SK-N-SH (cell line): ENCODE results near the gene HDAC11. TPM values are rescaled to one million over a fixed set of nuclear protein-coding genes. Genes with fewer than 3 reads are reported as not detected.

Source experiments
- CTCF ChIA-PET: fragments of 300-600, 350-600 bp; formaldehyde crosslinking; extraction: SDS; loops from one replicate; lab custom pipeline; 2021; lab: Yijun Ruan, JAX
- POLR2A ChIA-PET: fragments of 350-600 bp; sonication (Branson Sonifier 250); formaldehyde crosslinking; extraction: SDS; loops from one replicate; lab custom pipeline; 2020; ENCODE audit warnings: antibody characterized with exemption, inconsistent platforms; lab: Yijun Ruan, JAX
- DNase-seq: peaks from one replicate; pipeline ENCODE4 v3.0.0; 2012
- H2AFZ ChIP-seq: fragments of 200-600 bp; sonication (generic); 2 replicates; pipeline ENCODE4 v1.8.1; 2016; ENCODE audit warnings: antibody characterized with exemption, mild to moderate bottlenecking, low read depth
- H3F3A ChIP-seq: fragments of 200-600 bp; sonication (generic); replicated peaks from 2 replicates; pipeline ENCODE3; 2016; ENCODE audit warnings: antibody characterized with exemption, mild to moderate bottlenecking; ENCODE audit not compliant: insufficient read depth
- H3K27ac ChIP-seq, 2 experiments: fragments of 200-500 bp in 1 of 2; fragments of 200-600 bp in 1 of 2; sonication (Bioruptor generic) in 1 of 2; sonication (generic), shearing (Covaris generic) in 1 of 2; 2 replicates each; pipeline versions ENCODE4 v1.5.1 to v1.6.1; 2014 to 2016; ENCODE audit warnings: low read depth in 2 of 2, inconsistent platforms in 1 of 2, low read length in 1 of 2, mild to moderate bottlenecking in 1 of 2, mixed read lengths in 1 of 2
- H3K27me3 ChIP-seq: fragments of 200-600 bp; sonication (generic), shearing (Covaris generic); 2 replicates; pipeline ENCODE4 v1.6.1; 2016; ENCODE audit warnings: mixed run types; ENCODE audit not compliant: insufficient read depth
- H3K36me3 ChIP-seq, 2 experiments: fragments of 200-500 bp in 1 of 2; fragments of 200-600 bp in 1 of 2; sonication (Bioruptor generic) in 1 of 2; sonication (generic) in 1 of 2; replicated peaks in 1 of 2; 2 replicates each; pipeline versions ENCODE3 to v1.5.1; 2014 to 2016; ENCODE audit warnings: low read length in 1 of 2, mild to moderate bottlenecking in 1 of 2; ENCODE audit not compliant: insufficient read depth in 2 of 2, control insufficient read depth in 1 of 2
- H3K4me1 ChIP-seq, 2 experiments: fragments of 200-500 bp in 1 of 2; fragments of 200-600 bp in 1 of 2; sonication (Bioruptor generic) in 1 of 2; sonication (generic), shearing (Covaris generic) in 1 of 2; 2 replicates each; pipeline versions ENCODE4 v1.5.1 to v1.6.1; 2014 to 2016; ENCODE audit warnings: low read depth in 1 of 2, low read length in 1 of 2, mixed run types in 1 of 2; ENCODE audit not compliant: insufficient read depth in 2 of 2, control insufficient read depth in 1 of 2
- H3K4me2 ChIP-seq: fragments of 200-600 bp; sonication (generic), shearing (Covaris generic); 2 replicates; pipeline ENCODE4 v1.6.1; 2017; ENCODE audit warnings: mixed run types
- H3K4me3 ChIP-seq, 2 experiments: fragments of 200-500 bp in 1 of 2; fragments of 200-600 bp in 1 of 2; sonication (Bioruptor generic) in 1 of 2; sonication (generic), shearing (Covaris generic) in 1 of 2; 2 replicates each; pipeline versions ENCODE4 v1.5.1 to v1.8.1; 2014 to 2016; ENCODE audit warnings: low read depth in 2 of 2, inconsistent platforms in 1 of 2, low read length in 1 of 2, mild to moderate bottlenecking in 1 of 2, mixed read lengths in 1 of 2, moderate library complexity in 1 of 2
- H3K79me2 ChIP-seq: fragments of 200-600 bp; sonication (generic); 2 replicates; pipeline ENCODE4 v1.8.1; 2017; ENCODE audit warnings: mild to moderate bottlenecking; ENCODE audit not compliant: insufficient read depth
- H3K9ac ChIP-seq: fragments of 200-600 bp; sonication (generic); 2 replicates; pipeline ENCODE4 v1.6.1; 2017; ENCODE audit warnings: mixed run types
- H3K9me2 ChIP-seq: fragments of 200-600 bp; sonication (generic); 2 replicates; pipeline ENCODE4 v1.6.1; 2017; ENCODE audit warnings: mixed run types
- H3K9me3 ChIP-seq: fragments of 200-600 bp; sonication (generic); 2 replicates; pipeline ENCODE4 v1.6.1; 2017; ENCODE audit warnings: mixed run types, mild to moderate bottlenecking, moderate library complexity
- H4K20me1 ChIP-seq: fragments of 200-600 bp; sonication (generic); 2 replicates; pipeline ENCODE4 v1.6.1; 2017; ENCODE audit warnings: mild to moderate bottlenecking, mixed run types; ENCODE audit not compliant: insufficient read depth
- CHD2 ChIP-seq: fragments of 150-350 bp; IDR thresholded peaks from 2 replicates; pipeline ENCODE4 v1.6.1; 2018; ENCODE audit warnings: low read length; ENCODE audit not compliant: partially characterized antibody
- ELF1 ChIP-seq: IDR thresholded peaks from 2 replicates; pipeline ENCODE4 v1.4.0; 2012
- EZH2phosphoT487 ChIP-seq: fragments of 200-600 bp; sonication (generic); IDR thresholded peaks from 2 replicates; pipeline ENCODE4 v1.6.1; 2017; ENCODE audit warnings: low read depth, mixed run types, mild to moderate bottlenecking, antibody characterized with exemption, moderate library complexity, borderline replicate concordance
- FOSL2 ChIP-seq: IDR thresholded peaks from 2 replicates; pipeline ENCODE4 v1.4.0; 2012; ENCODE audit warnings: low read depth, mild to moderate bottlenecking, moderate library complexity, borderline replicate concordance
- FOXJ3 ChIP-seq: sonication (generic); formaldehyde crosslinking; IDR thresholded peaks from 2 replicates; pipeline ENCODE4 v1.5.1; 2020; ENCODE audit warnings: mild to moderate bottlenecking, missing genetic modification reagents
- FOXM1 ChIP-seq: IDR thresholded peaks from 2 replicates; pipeline ENCODE4 v1.4.0; 2012; ENCODE audit warnings: low read depth, mild to moderate bottlenecking
- GABPA ChIP-seq: IDR thresholded peaks from 2 replicates; pipeline ENCODE4 v1.4.0; 2012; ENCODE audit warnings: low read depth, mild to moderate bottlenecking
- NFIC ChIP-seq: IDR thresholded peaks from 2 replicates; pipeline ENCODE4 v1.4.0; 2012; ENCODE audit warnings: borderline replicate concordance
- NRF1 ChIP-seq: IDR thresholded peaks from 2 replicates; pipeline ENCODE4 v1.6.1; 2012; ENCODE audit warnings: low read depth, mild to moderate bottlenecking, low read length
- RAD21 ChIP-seq: IDR thresholded peaks from 2 replicates; pipeline ENCODE4 v1.6.1; 2012; ENCODE audit warnings: mild to moderate bottlenecking, low read length
- RCOR1 ChIP-seq: fragments of 150-350 bp; IDR thresholded peaks from 2 replicates; pipeline ENCODE4 v1.6.1; 2017; ENCODE audit warnings: antibody characterized with exemption, low read length
- REST ChIP-seq: IDR thresholded peaks from 2 replicates; pipeline ENCODE4 v1.6.1; 2012; ENCODE audit warnings: mild to moderate bottlenecking, low read depth, low read length, moderate library complexity
- RFX5 ChIP-seq: IDR thresholded peaks from 2 replicates; pipeline ENCODE4 v1.6.1; 2012; ENCODE audit warnings: mild to moderate bottlenecking, improper control_type of control experiment, low read length
- SMC3 ChIP-seq: IDR thresholded peaks from 2 replicates; pipeline ENCODE4 v1.6.1; 2012; ENCODE audit warnings: low read depth, low read length, improper control_type of control experiment
- TCF12 ChIP-seq: IDR thresholded peaks from 2 replicates; pipeline ENCODE4 v1.4.0; 2012
- TEAD4 ChIP-seq: IDR thresholded peaks from 2 replicates; pipeline ENCODE4 v1.4.0; 2012; ENCODE audit warnings: mild to moderate bottlenecking, borderline replicate concordance; ENCODE audit not compliant: insufficient read depth
- USF1 ChIP-seq: IDR thresholded peaks from 2 replicates; pipeline ENCODE4 v1.4.0; 2012; ENCODE audit warnings: low read depth, borderline replicate concordance
- WGBS: methylation state at CpG from one replicate; pipeline ENCODE4 v1.1.6; 2017; ENCODE audit warnings: low lambda C conversion rate; 5-methylcytosine and 5-hydroxymethylcytosine counted together
- polyA plus RNA-seq, 3 experiments: library from polyadenylated mRNA; depleted of rRNA; stranded (reverse); fragments of >200 nt; gene quantifications; 2 replicates each; pipeline ENCODE4 v1.2.3, GENCODE V29; 2012

Gene HDAC11
- polyA plus RNA-seq, 1 of the 3 experiments (the other 2 are of a cell fraction): 17.5 TPM

- Histone ChIP-seq H3K4me2 (peak overlapping the region; percentile 96), H3K9me2 (no peaks in the 10 kb centered on the region), H3K27ac (no peak overlapping the region; a peak in 1 of 4 replicates), H3K4me1 (peaks cover 15 to 35% of the 10 kb centered on the region in 2 experiments; a peak in 1 of 4 replicates), H2AFZ (peak overlapping the region; percentile 56), H3F3A (peaks cover 3% of the 10 kb centered on the region), H3K4me3 (peak overlapping the region; percentile 68 to 87), H3K9ac (peak overlapping the region; percentile 63), H3K27me3 (no peaks in the 10 kb centered on the region), H3K79me2 (no peaks in the 10 kb centered on the region), H3K9me3 (no peaks in the 10 kb centered on the region), H3K36me3 (no peaks in the 10 kb centered on the region), H4K20me1 (no peaks in the 10 kb centered on the region)
- WGBS: 87% methylated on average over 15 of the region's 70 CpGs
- CTCF ChIA-PET: interaction anchor here (0.7 to 11.1 kb wide), 8 partner anchors 15 to 389 kb away, joined by 3 to 109 read pairs (median 5); no protein-coding TSS in a partner anchor
- no peak for DNase-seq
- TF ChIP-seq RAD21 (no peak), SMC3 (no peak), FOXJ3 (CRISPR knock-in tag) (no peak), TCF12 (no peak), REST (no peak), CHD2 (no peak), USF1 (no peak), FOXM1 (no peak), TEAD4 (no peak), ELF1 (no peak), RFX5 (no peak), GABPA (no peak), EZH2phosphoT487 (no peak), NRF1 (no peak), RCOR1 (no peak), NFIC (no peak), FOSL2 (no peak)
- POLR2A ChIA-PET: interaction anchor here (0.9 to 1.1 kb wide), 2 partner anchors 29 to 94 kb away, joined by 3 read pairs; no protein-coding TSS in a partner anchor
These were observed 523 bp downstream of the HDAC11 start for GRCh38 chr3:13480340-13481318.
